RWPE1 (cell line): ENCODE results near the gene ORC5.
A peak's percentile ranks its signal among the peaks of the same experiment; 100 is the strongest.

ENCODE experiments used
- CTCF ChIA-PET: fragments of 350-600 bp; sonication (Branson Sonifier 250); formaldehyde crosslinking; extraction: SDS; loops from one replicate; lab custom pipeline; 2021; lab: Yijun Ruan, JAX
- POLR2A ChIA-PET: fragments of 400-600 bp; formaldehyde crosslinking; extraction: SDS; loops from one replicate; lab custom pipeline; 2020; ENCODE audit warnings: antibody characterized with exemption; ENCODE audit not compliant: low non-redundant PET; lab: Yijun Ruan, JAX
- DNase-seq: peaks from one replicate; pipeline ENCODE4 v3.0.0; 2012; ENCODE audit warnings: low spot score
- H3K27ac ChIP-seq: fragments of 450-650 bp; 2 replicates; pipeline ENCODE4 v1.5.1; 2017
- CTCF ChIP-seq: fragments of 450-650 bp; conservative IDR thresholded peaks from 2 replicates; pipeline ENCODE4 v1.5.1; 2017; ENCODE audit warnings: low read depth, mild to moderate bottlenecking

The ORC5 gene

GRCh38 chr7:104156842-104157277, 51.0 kb downstream of the ORC5 start:
- DNase-seq = no peak
- TF ChIP-seq CTCF = peak; percentile 87
- CTCF ChIA-PET = no interaction called here
- H3K27ac ChIP-seq = no peak overlapping the region
- POLR2A ChIA-PET = no interaction called here

DNA sequence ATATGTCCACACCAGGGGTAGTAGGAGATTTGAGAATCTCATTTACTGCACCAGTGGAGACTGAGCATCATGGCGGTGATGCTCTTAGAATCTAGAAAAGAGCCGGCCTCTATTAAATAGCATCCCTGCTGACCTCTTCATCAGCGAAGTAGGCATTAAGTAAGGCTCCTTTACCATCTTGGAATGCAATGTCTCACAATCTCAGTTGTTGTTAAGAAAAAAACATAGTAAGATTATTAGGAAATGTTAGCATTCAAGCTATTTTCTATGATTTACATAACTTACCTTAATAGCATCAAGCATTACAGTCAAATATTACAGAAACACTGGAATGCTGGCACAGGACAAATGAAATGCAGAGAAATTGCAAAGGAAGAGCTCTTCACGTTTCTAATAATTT, 54.5 kb downstream of the ORC5 start:
- no peak overlapping the region for H3K27ac ChIP-seq
- ChIA-PET POLR2A (no interaction called here), CTCF (no interaction called here)
- DNase-seq = no peak
- TF ChIP-seq CTCF = no peak

DNA sequence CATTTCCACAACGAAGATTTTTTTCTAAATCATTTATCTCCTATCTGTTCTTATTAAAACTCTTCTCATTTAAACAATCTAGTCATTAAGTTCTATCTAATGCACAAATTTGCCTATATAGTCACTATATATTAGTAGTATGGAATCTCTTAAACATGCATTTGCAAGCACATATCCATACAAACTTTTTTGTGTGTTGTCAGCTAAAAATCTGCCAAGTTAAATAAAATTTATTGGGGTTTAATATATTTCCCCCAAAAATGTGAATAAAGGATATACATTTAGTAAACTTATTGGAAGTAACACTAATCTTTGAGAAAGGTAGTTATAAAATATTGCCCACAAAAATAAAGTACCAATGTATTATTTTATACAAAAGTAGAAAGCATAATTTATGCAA, 55.3 kb downstream of the ORC5 start:
- POLR2A ChIA-PET = no interaction called here
- no peak for TF ChIP-seq CTCF
- no peak overlapping the region for H3K27ac ChIP-seq
- no peak for DNase-seq
- CTCF ChIA-PET = no interaction called here

GRCh38 chr7:104150470-104150869, 57.3 kb downstream of the ORC5 start:
- no peak for TF ChIP-seq CTCF
- H3K27ac ChIP-seq = no peak overlapping the region
- DNase-seq = no peak
- POLR2A ChIA-PET = no interaction called here
- CTCF ChIA-PET = no interaction called here

GRCh38 chr7:104149822-104150221, 58.0 kb downstream of the ORC5 start:
- ChIA-PET POLR2A (no interaction called here), CTCF (interaction anchor here (0.6 kb wide), 1 partner anchor 401 kb away, joined by 4 read pairs; no protein-coding TSS in a partner anchor)
- no peak for DNase-seq
- no peak overlapping the region for H3K27ac ChIP-seq
- TF ChIP-seq CTCF = no peak

DNA sequence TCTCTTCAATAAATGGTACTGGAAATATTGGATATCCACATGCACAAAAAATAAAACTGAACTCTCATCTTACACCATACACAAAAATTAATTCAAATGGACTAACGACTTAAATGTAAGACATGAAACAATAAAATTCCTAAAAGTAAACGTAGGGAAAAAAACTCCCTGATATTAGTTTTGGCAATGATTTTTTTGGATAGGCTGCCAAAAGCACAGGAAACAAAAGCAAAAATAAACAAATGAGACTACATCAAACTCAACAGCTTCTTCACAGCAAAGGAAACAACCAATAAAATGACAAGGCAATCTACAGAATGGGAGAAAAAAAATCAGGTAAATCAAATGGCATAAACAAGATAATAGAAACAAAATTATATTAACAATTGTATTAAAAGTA, 65.7 kb downstream of the ORC5 start:
- no peak for TF ChIP-seq CTCF
- no peak overlapping the region for H3K27ac ChIP-seq
- ChIA-PET CTCF (interaction anchor here (0.6 kb wide), 1 partner anchor 168 kb away, joined by 5 read pairs; no protein-coding TSS in a partner anchor), POLR2A (no interaction called here)
- DNase-seq = no peak

DNA sequence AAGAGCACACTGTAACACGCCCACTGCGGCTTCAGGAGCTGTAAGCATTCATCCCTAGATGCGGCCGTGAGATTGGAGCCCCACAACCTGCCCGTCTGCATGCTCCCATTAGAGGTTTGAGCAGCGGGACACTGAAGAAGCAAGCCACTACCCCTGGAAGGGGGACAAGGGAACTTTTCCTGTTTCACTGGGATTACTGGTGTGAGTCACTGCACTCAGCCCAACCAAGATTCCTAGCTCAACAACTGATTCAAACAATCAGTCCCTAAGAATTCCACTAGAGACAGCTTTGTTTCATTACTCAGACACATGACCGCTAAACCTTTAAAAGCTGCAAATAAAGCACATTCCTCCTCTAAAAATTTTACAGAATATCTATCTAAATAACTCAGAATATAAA, 69.8 kb downstream of the ORC5 start:
- ChIA-PET POLR2A (no interaction called here), CTCF (interaction anchor here (0.8 kb wide), 1 partner anchor 725 kb away, joined by 3 read pairs; no protein-coding TSS in a partner anchor)
- DNase-seq = no peak
- TF ChIP-seq CTCF = no peak
- H3K27ac ChIP-seq = no peak overlapping the region
